ENCODE results near the gene ENTPD8.

Gene ENTPD8

GRCh38 chr9:137480686-137481683, 39.8 kb upstream of the ENTPD8 start:
- TF ChIP-seq ZFP30 (CRISPR knock-in tag; IDR thresholded peaks at IDR 0.05) (no peak), ZNF565 (CRISPR knock-in tag; conservative IDR thresholded peaks at IDR 0.05; ENCODE audit: low read depth) (no peak), TOX (CRISPR knock-in tag; IDR thresholded peaks at IDR 0.05; ENCODE audit: borderline replicate concordance) (no peak), ZC3H10 (CRISPR knock-in tag; IDR thresholded peaks at IDR 0.05) (no peak), ESRRG (CRISPR knock-in tag; IDR thresholded peaks at IDR 0.05) (no peak), ISL1 (CRISPR knock-in tag; IDR thresholded peaks at IDR 0.05) (no peak), CSRNP3 (CRISPR knock-in tag; IDR thresholded peaks at IDR 0.05) (no peak), ZNF8 (CRISPR knock-in tag; IDR thresholded peaks at IDR 0.05) (no peak), ZFP3 (CRISPR knock-in tag; IDR thresholded peaks at IDR 0.05) (no peak), SNAI2 (CRISPR knock-in tag; IDR thresholded peaks at IDR 0.05) (no peak), BACH2 (CRISPR knock-in tag; IDR thresholded peaks at IDR 0.05; ENCODE audit: borderline replicate concordance) (no peak), TCF4 (CRISPR knock-in tag; IDR thresholded peaks at IDR 0.05; ENCODE audit: borderline replicate concordance) (no peak), PPARA (CRISPR knock-in tag; IDR thresholded peaks at IDR 0.05; ENCODE audit: borderline replicate concordance) (no peak), RARB (CRISPR knock-in tag; IDR thresholded peaks at IDR 0.05) (no peak), ARNTL (CRISPR knock-in tag; IDR thresholded peaks at IDR 0.05; ENCODE audit: borderline replicate concordance, low read depth) (no peak), OSR1 (CRISPR knock-in tag; IDR thresholded peaks at IDR 0.05) (no peak), GLIS3 (CRISPR knock-in tag; IDR thresholded peaks at IDR 0.05) (no peak)
- TF ChIP-seq, protein P1, sequence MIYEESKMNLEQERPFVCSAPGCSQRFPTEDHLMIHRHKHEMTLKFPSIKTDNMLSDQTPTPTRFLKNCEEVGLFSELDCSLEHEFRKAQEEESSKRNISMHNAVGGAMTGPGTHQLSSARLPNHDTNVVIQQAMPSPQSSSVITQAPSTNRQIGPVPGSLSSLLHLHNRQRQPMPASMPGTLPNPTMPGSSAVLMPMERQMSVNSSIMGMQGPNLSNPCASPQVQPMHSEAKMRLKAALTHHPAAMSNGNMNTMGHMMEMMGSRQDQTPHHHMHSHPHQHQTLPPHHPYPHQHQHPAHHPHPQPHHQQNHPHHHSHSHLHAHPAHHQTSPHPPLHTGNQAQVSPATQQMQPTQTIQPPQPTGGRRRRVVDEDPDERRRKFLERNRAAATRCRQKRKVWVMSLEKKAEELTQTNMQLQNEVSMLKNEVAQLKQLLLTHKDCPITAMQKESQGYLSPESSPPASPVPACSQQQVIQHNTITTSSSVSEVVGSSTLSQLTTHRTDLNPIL (CRISPR knock-in tag; IDR thresholded peaks at IDR 0.05; ENCODE audit: low read depth) = no peak
- TF ChIP-seq, protein P2, sequence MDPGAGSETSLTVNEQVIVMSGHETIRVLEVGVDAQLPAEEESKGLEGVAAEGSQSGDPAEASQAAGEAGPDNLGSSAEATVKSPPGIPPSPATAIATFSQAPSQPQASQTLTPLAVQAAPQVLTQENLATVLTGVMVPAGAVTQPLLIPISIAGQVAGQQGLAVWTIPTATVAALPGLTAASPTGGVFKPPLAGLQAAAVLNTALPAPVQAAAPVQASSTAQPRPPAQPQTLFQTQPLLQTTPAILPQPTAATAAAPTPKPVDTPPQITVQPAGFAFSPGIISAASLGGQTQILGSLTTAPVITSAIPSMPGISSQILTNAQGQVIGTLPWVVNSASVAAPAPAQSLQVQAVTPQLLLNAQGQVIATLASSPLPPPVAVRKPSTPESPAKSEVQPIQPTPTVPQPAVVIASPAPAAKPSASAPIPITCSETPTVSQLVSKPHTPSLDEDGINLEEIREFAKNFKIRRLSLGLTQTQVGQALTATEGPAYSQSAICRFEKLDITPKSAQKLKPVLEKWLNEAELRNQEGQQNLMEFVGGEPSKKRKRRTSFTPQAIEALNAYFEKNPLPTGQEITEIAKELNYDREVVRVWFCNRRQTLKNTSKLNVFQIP (CRISPR knock-in tag; IDR thresholded peaks at IDR 0.05; ENCODE audit: borderline replicate concordance, low read depth) = no peak
- no peak for ATAC-seq

GRCh38 chr9:137479892-137480685, 38.9 kb upstream of the ENTPD8 start:
- no peak; the same call in 2 of the 3 replicates for ATAC-seq
- TF ChIP-seq GLIS3 (CRISPR knock-in tag; IDR thresholded peaks at IDR 0.05) (no peak), RARB (CRISPR knock-in tag; IDR thresholded peaks at IDR 0.05) (no peak), TCF4 (CRISPR knock-in tag; IDR thresholded peaks at IDR 0.05; ENCODE audit: borderline replicate concordance) (no peak)

DNA sequence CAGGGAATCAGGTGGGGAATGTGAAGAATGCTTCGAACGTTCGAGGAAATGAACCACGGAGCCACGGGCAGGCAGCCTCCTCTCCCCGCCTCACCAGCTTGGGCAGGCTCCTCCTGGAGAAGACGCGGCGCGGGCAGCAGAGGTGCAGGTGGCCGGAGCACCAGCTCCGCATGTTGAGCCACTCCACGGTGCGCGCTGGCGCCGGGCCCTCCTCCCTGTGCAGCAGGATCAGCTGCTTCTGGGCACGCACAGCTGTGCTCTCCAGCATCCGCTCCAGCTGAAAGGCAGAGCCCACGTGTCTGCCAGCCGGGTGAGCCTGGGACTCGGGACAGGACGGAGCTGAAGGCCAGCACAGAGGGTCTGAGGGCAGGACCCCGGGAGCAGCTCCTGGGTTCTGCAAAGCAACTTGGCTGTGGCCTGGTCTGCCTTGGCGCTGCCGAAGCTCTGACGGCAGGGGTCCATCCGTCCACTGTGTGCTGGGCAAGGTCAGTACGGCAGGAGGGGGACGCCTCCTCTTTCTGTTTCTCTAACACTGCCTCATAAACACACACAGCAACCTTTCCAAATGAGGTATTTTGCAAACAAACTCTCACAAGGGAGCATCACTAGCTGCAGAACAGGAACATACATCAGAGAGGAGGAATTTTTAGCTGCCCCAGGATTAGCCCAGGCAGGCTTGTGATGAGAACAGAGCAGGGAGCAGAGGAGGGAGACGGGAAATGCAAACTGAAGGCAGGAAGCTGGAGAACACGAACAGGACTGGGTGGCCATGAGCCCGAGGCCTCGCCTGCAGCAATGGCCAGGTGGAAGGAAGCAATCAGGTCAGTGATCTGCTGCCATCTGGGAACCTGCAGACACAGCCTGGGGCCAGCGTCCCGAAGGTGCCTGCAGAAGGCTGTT, 38.1 kb upstream of the ENTPD8 start:
- ATAC-seq = no peak; the same call in 2 of the 3 replicates
- TF ChIP-seq ISL1 (CRISPR knock-in tag; IDR thresholded peaks at IDR 0.05) (no peak), ZC3H10 (CRISPR knock-in tag; IDR thresholded peaks at IDR 0.05) (no peak), TCF4 (CRISPR knock-in tag; IDR thresholded peaks at IDR 0.05; ENCODE audit: borderline replicate concordance) (no peak), ZFP30 (CRISPR knock-in tag; IDR thresholded peaks at IDR 0.05) (no peak), PPARA (CRISPR knock-in tag; IDR thresholded peaks at IDR 0.05; ENCODE audit: borderline replicate concordance) (no peak), ZNF565 (CRISPR knock-in tag; conservative IDR thresholded peaks at IDR 0.05; ENCODE audit: low read depth) (no peak), TSHZ2 (CRISPR knock-in tag; IDR thresholded peaks at IDR 0.05) (no peak), SNAI2 (CRISPR knock-in tag; IDR thresholded peaks at IDR 0.05) (no peak), ZFP3 (CRISPR knock-in tag; IDR thresholded peaks at IDR 0.05) (no peak), ESRRG (CRISPR knock-in tag; IDR thresholded peaks at IDR 0.05) (no peak), RARB (CRISPR knock-in tag; IDR thresholded peaks at IDR 0.05) (no peak), GLIS3 (CRISPR knock-in tag; IDR thresholded peaks at IDR 0.05) (no peak), ZNF70 (CRISPR knock-in tag; IDR thresholded peaks at IDR 0.05) (no peak), ZNF8 (CRISPR knock-in tag; IDR thresholded peaks at IDR 0.05) (no peak), PATZ1 (CRISPR knock-in tag; IDR thresholded peaks at IDR 0.05; ENCODE audit: borderline replicate concordance) (no peak)
- TF ChIP-seq, protein P1 (CRISPR knock-in tag; IDR thresholded peaks at IDR 0.05; ENCODE audit: low read depth) = no peak

Data from SK-N-SH treated with all-trans-retinoic acid at 6 μM for 48 hours (cell line).